Measurements from ENCODE around the gene SMPD4.
"Not testable (repeated sequence)": the region's sequence is repeated elsewhere in the genome, so short reads cannot be mapped to it uniquely, and the experiment has no call there.

GRCh38 chr2:130195089-130195635 is 13.8 kb upstream of the SMPD4 start:
- not testable (repeated sequence) for TF ChIP-seq CTCF (IDR thresholded peaks at IDR 0.05; ENCODE audit: poor library complexity); EZH2phosphoT487 (IDR thresholded peaks at IDR 0.05; ENCODE audit: low read depth, severe bottlenecking, unreplicated experiment)

All from hepatocyte (in vitro differentiated cells).